GM12878 (cell line): Measurements from ENCODE around the gene RPS6KA3.

ENCODE experiments used
- CBX3 ChIP-seq: fragments of 200-600 bp; sonication (generic); IDR thresholded peaks from 2 replicates; pipeline ENCODE4 v1.6.1; 2016; ENCODE audit warnings: low read depth, borderline replicate concordance
- CHD2 ChIP-seq: IDR thresholded peaks from 2 replicates; pipeline ENCODE4 v1.6.1; 2011; ENCODE audit warnings: low read depth, low read length, improper control_type of control experiment, borderline replicate concordance
- CTCF ChIP-seq, 3 experiments: IDR thresholded peaks in 2 of 3; conservative IDR thresholded peaks in 1 of 3; 2 replicates each; pipeline ENCODE4 v1.5.1; 2011; ENCODE audit warnings: low read depth in 3 of 3, low read length in 3 of 3, mild to moderate bottlenecking in 3 of 3, control low read depth in 2 of 3, moderate library complexity in 2 of 3, inconsistent platforms in 1 of 3, mixed read lengths in 1 of 3; ENCODE audit not compliant: control insufficient read depth in 2 of 3, insufficient read depth in 1 of 3; ENCODE audit errors: extremely low read depth in 1 of 3
- EGR1 ChIP-seq, 2 experiments: IDR thresholded peaks; 1 replicate in 1 of 2; 2 replicates in 1 of 2; pipeline ENCODE4 v1.6.1; 2011 to 2012; ENCODE audit warnings: low read depth in 2 of 2, low read length in 2 of 2, borderline replicate concordance in 1 of 2, mild to moderate bottlenecking in 1 of 2, moderate library complexity in 1 of 2
- FOS ChIP-seq: IDR thresholded peaks from 3 replicates; pipeline ENCODE4 v1.6.1; 2011; ENCODE audit warnings: borderline replicate concordance; ENCODE audit not compliant: insufficient read length; ENCODE audit errors: extremely low read depth
- NFYA ChIP-seq: IDR thresholded peaks from 2 replicates; pipeline ENCODE4 v1.6.1; 2011; ENCODE audit warnings: low read depth, mild to moderate bottlenecking, low read length, improper control_type of control experiment, borderline replicate concordance
- POLR2AphosphoS5 ChIP-seq: IDR thresholded peaks from 2 replicates; pipeline ENCODE4 v1.6.1; 2011; ENCODE audit warnings: mild to moderate bottlenecking, low read length, inconsistent platforms
- RAD21 ChIP-seq: IDR thresholded peaks from 2 replicates; pipeline ENCODE4 v1.6.1; 2011; ENCODE audit warnings: mild to moderate bottlenecking, low read depth, low read length, moderate library complexity; ENCODE audit not compliant: insufficient read depth
- YY1 ChIP-seq: IDR thresholded peaks from 2 replicates; pipeline ENCODE4 v1.6.1; 2011; ENCODE audit warnings: low read depth, mild to moderate bottlenecking, low read length
- ZNF592 ChIP-seq: fragments of 450-650 bp; IDR thresholded peaks from 2 replicates; pipeline ENCODE4 v1.6.1; 2017; ENCODE audit warnings: mild to moderate bottlenecking, moderate library complexity
- ZSCAN29 ChIP-seq: fragments of 450-650 bp; IDR thresholded peaks from 2 replicates; pipeline ENCODE4 v1.6.1; 2017; ENCODE audit warnings: mild to moderate bottlenecking, moderate library complexity

- TF ChIP-seq ZSCAN29 (no peak), CTCF (IDR thresholded peaks at IDR 0.05 in 2 of 3, conservative IDR thresholded peaks at IDR 0.05 in 1 of 3; ENCODE audit: control insufficient read depth in 2 of 3, extremely low read depth in 1 of 3, insufficient read depth in 1 of 3, low read depth in 3 of 3, low read length in 3 of 3) (peak; percentile 70 to 82 (median 77)), RAD21 (peak; percentile 76), POLR2AphosphoS5 (no peak), EGR1 (IDR thresholded peaks at IDR 0.05; ENCODE audit: borderline replicate concordance in 1 of 2, low read depth in 2 of 2, low read length in 2 of 2) (no peak), ZNF592 (no peak), NFYA (no peak), CHD2 (no peak), FOS (no peak), CBX3 (no peak), YY1 (no peak)
These were observed 14.1 kb downstream of the RPS6KA3 start for GRCh38 chrX:20252381-20253231.
